ENCODE data around the gene ODAD2.
"Not testable (repeated sequence)": the region's sequence is repeated elsewhere in the genome, so short reads cannot be mapped to it uniquely, and the experiment has no call there.

The ODAD2 gene, protein sequence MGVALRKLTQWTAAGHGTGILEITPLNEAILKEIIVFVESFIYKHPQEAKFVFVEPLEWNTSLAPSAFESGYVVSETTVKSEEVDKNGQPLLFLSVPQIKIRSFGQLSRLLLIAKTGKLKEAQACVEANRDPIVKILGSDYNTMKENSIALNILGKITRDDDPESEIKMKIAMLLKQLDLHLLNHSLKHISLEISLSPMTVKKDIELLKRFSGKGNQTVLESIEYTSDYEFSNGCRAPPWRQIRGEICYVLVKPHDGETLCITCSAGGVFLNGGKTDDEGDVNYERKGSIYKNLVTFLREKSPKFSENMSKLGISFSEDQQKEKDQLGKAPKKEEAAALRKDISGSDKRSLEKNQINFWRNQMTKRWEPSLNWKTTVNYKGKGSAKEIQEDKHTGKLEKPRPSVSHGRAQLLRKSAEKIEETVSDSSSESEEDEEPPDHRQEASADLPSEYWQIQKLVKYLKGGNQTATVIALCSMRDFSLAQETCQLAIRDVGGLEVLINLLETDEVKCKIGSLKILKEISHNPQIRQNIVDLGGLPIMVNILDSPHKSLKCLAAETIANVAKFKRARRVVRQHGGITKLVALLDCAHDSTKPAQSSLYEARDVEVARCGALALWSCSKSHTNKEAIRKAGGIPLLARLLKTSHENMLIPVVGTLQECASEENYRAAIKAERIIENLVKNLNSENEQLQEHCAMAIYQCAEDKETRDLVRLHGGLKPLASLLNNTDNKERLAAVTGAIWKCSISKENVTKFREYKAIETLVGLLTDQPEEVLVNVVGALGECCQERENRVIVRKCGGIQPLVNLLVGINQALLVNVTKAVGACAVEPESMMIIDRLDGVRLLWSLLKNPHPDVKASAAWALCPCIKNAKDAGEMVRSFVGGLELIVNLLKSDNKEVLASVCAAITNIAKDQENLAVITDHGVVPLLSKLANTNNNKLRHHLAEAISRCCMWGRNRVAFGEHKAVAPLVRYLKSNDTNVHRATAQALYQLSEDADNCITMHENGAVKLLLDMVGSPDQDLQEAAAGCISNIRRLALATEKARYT

DNA sequence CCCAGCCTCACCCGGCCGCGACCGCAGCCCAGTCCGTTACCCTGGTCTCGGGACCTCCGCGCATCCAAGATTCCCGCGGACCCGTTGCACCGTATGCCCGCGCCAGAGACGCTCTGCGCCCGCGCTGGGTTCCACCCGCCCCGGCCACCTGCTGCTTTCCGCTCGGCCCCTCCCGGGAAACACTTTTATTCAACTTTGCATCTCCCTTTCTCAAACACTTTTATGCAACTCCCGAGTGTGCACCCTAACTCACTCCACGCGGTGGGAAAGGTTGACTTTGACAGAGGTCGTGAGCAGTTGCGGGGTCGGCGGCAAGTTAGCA, at the start of gene ODAD2:
ODAD2 (minus strand) TSS at position 126 of the 322 bp plus-strand sequence. CDS start 3,937 bp downstream, outside the sequence.
- no peak for DNase-seq

DNA sequence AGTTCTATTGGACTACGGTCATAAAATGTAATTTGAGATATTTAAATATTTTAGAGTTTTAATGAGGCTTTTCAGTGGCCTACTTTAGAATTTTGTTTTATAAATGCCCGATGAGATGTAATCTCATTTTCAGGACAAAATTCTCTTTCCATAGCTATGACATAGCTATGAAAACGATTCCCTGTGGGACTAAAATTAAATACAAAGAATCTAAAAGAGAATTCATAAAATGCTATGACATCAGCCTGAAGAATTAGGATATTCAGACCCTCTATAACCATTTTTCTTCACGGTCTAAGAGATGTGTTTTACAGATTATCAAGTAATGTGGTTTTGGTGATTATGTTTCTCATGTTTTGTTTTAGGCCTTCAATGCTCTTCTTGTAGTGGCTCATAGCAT, 48.2 kb upstream of the ODAD2 start:
- DNase-seq: peak; percentile 28

DNA sequence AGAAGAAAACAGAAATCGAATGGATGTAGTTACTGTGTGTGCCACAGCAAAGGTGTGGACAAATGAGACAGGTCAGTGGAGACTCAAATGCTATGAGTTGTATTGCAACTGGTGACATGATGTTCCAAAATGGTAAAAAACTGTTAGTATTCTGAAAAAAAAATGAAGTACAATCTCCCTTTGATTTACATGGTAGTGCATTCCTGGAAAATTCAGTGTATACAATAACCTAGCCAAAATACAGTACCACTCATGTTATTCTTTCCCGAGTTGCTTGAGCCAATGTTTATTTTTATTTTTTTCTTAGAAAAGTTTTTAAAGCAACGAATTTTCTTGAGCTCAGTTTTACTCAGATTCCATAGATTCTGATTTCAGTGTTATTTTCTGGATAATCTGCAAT, 47.7 kb upstream of the ODAD2 start:
- no peak for DNase-seq

DNA sequence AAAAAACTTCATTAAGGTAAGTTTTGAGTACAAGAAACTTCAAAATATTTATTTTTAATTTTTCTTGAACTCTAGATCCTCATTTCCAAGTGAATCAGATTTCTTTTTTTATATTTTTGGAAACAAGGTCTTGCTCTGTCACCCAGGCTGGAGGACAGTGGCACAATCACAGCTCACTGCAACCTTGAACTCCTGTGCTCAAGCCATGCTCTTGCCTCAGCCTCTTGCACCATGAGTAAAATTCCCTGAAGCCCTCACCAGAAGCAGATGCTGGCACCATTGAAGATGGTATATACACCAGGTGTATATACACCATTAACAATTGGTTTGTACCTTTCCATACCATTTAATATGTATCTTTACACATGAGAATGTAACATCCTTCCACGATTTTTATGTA, 45.1 kb upstream of the ODAD2 start:
- DNase-seq: no peak

DNA sequence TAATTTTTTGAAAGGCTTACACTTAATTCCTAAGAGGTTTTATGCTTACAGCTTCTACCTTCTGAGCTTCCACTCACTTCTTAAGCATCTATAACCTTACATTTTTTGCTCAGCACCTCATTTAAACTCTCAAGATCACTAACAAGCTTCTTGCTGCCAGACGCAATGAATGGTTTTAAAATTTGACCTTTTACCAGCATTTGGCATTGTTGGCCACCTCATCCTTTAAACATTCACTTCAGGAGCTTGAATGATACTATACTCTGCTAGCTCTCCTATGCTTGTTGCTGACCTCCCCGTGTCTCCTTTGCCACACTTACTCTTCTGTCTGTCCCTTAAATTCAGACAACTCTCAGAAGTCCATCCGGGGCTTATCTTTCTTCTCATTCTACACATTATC, 37.7 kb upstream of the ODAD2 start:
- DNase-seq: peak; percentile 47

DNA sequence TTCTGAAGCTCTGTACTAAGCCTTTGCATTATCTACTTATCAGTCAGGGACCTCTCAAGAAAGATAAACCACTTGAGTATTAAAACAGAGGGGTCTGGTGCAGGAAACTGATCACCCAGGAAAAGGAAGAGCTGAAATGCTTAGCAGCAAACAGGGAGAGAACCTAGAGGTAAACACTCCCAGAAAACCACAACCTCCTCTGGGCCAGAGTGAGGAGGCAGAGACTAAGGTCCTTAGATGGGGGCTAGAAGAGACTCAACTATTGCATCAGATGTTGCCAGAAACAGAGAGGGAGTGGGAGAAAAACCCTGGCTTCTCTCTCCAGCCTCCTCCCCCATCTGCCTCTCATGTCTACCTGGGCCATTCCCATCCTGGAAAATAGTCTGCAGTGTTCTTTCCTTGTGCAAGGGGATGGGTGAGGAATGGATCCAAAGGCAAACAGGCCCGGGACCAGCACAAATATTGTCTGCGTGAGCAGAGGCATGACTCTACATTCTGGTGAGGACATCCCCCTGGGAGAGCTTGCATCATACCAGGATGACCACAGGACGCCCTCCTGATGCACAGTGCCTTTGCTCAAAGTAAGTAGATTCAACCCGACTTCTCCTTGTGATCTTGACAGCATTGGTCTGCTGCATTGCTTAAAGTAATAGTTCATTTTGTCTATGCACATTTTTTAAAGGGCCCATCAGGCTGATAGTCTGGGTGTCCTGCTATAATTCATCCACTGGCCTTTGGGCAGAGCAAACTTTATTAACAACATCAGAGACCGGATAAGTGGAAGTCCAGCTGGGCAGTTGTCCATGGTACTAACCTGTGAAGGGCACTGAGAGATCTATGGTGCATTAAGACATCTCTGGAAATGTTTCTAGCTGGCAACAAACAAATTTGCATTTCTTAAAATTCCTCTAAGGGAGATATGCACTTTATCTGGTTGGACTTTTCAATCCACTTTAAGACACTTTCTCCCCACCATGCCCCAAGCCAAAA, 22.4 kb upstream of the ODAD2 start:
- no peak for DNase-seq

DNA sequence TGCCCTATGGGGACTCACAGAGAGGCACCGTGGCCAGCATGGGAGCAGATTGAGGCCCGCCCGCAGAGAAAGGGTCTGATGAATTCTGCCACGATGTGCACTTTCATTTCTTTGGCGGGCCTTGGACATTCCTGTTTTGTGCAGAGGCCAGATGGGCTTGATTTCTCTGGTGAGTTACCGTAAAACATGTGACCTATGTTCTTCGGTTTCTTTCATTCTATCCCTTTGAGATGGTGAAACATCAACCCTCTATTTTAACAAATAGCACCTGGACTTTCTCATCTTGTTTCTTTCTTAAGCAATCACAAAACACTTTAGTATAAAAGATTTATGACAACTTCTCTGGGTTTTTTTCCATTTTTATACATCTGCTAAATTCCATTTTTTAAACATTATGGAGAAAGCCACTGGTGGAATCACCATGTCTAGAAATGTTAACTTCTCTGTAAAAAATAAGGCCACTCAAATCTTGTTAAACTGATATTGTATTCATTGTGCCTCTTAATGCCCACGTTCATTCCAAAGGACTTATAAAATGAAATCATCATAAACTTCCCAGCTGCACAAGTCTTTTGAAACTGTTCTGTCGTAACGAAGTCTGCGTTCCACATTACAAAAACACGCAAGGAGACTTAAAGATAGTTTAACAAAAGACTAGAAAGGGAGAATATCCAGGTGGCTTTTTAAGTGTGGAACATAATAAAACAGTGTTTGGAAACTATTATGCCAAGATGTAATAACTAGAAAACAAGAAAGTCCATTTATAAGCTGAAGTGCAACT, 21.4 kb upstream of the ODAD2 start:
- DNase-seq: peak; percentile 52

DNA sequence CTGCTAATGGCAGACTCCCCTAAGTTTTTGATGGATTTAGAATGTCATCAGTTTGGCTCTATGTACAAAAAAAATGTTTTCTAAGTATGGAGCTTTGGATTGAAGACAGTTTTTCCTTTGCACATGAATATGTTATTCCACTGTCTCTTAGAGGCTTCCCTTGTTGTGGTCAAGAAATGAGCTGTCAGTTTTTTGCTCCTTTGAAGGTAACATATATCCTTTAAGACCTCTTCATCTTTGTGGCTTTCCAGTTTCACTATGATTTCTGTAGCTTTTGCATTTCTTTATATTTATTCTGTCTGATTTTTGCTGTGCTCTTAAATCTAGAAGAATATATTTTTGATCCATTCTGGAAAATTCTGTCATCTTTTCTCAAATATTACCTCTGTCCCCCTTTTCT, 15.8 kb upstream of the ODAD2 start:
- no peak for DNase-seq

DNA sequence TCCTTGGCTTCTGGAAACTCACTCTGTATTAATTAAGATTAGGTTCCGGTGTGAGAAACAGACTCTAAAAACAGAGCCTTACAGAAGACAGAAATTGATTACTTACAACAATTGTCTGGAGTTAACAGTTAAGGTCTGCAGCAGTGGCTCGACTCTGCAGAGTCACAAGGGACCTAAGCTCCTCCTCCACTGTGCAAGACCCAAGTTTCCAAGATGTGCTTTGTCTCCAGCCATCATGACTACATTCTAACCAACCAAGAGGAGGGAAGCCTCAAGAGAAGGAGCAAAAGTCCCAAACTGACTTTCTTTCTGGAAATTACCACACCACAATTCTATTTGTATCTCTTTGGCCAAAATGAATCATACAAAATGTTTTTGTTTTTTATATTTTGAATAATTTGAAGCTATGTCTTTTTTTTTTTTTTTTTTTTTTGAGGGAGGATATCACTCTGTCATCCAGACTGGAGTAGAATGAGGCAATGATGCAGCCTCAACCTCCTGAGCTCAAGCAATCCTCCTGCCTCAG, 14.2 kb upstream of the ODAD2 start:
- no peak for DNase-seq

DNA sequence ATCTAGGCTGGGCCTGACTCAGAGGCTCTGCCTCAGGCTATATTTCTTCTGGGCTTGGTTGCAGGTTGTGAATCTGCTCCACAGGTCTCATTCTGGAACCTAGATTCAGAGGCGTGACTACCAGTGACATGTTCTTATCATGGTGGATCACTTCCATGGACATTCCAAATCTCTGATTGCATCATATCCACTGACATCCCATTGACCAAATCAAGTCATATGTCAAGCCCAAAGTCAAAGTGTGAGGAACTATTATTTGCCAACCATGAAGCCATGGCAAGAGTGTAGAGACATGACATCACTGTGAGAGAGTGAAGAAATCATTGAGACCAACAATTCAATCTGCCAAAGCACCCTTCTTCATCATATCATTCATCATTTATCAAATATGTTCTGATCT, 11.9 kb upstream of the ODAD2 start:
- no peak for DNase-seq

DNA sequence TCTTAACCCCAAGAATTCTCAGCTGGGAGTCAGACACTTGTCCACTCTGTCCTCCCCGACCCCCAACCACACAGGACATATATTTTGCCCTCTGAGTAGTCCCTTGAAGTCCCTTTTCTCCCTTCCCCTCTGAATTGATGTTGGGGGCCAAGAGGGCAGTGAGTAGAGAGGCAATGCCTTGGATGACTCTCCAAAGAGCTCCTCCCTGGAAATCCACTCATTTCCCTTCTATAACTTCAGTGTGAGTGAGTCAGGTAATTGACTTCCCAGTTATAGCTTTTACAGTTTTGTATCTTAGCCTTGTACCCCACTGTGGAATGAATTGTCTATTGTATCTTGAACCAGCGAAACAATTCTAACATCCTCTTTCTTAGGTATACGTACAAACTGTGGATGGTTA, 9.2 kb upstream of the ODAD2 start:
- DNase-seq: no peak

DNA sequence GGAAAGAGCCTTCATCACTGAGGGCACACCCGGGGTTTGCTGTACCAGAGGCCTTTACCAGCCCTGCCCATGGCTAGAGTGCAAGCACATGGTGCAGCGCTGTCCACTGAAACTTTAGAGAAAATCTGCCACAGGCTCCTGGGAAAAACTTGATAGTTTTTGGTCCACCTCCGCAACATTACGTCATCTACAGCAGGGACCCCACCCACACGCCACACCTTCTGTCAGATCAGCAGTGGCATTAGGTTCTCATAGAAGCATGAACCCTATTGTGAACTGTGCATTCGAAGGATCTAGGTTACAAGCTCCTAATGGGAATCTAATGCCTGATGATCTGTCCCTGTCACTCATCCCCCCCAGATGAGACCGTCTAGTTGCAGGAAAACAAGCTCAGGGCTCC, 2.5 kb upstream of the ODAD2 start:
- no peak for DNase-seq

DNA sequence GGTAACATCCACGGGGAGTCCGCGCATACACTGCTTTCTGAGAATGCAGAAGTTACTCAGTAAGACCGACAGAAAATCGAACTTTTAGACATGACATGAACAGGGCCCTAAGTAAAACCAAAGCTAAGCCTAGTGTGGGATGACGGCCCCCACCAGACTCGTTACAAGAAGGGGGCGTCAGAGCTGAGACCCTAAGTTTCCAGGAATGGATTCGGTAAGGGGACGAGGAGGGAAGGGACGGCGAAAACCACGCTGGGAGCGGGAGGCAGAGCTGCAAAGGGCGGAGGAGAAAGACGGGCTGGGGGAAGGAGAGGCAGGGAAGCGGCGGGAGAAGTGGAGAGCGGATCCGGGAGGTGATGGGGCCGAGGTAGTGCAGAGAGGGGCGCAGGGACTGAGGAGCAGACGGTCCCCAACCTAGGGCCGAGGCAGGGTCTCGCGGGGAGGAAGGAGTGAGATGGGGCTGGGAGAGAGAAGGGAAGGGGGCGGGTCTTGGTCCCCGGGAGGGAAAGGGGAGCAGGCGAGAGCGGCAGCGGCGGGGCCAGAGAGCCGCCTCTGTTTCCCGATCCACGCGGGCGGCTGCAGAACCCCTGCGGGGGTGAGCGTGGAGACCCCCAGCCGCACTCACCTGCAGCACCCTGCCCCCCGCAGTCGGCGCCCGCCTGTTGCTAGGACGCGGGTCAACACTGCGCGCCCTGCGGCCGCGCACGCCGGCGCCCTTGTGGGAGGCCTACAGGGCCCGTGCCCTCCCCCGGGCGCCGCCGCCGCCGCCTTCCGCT, 513 bp downstream of the ODAD2 start:
- peak; percentile 34 for DNase-seq

DNA sequence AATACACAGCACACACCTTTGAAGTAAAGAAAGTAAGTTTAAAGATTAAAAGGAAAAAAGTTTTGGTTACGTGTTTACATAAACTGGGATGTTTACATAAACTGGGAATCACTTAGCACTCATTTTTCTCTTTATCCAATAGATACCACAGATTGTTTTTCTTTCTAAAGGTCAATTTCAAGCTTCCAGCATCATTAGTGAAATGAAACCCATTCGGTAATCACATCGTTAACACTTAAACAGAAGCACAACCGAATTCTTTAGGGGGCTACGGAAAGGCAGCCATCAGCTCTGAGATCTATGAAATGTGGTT, 1.1 kb downstream of the ODAD2 start:
- DNase-seq: no peak

DNA sequence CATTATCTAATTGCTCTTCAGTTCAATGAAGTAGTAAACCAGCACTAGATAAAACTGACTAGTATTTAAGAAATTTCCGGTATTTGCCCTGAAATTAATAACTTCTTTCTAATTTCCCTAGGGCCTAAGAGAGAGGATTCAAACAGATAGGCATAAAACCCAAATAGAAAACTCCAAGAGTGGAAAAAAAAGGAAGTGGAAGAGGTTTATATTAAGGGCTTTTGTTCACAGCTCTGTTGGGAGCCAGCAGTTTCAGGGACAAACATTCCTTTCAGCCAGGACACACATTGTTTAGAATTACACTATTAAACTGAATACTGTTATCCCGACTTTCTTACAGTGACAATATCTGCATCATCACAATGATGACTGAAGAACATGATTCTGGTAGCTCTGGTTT, 3.6 kb downstream of the ODAD2 start:
- DNase-seq: peak; percentile 50

DNA sequence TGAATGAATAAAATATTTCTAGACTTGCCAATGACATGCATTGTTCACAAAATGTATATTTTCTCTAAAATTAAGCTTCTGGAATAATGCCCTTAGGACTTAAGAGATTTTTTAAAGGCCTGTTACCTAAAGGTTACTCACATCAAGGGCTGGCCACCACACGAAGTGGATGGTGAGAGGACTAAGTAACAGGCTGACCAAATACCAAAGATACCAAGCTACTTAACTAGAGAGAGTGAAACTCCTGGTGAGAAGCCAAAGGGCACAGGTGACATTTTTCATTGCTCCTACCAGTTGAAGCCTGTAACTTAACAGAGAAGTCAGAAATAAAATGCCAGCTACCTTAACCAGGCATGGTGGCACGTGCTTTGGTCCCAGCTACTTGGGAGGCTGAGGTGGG, 9.5 kb downstream of the ODAD2 start:
- DNase-seq: not testable (repeated sequence)

DNA sequence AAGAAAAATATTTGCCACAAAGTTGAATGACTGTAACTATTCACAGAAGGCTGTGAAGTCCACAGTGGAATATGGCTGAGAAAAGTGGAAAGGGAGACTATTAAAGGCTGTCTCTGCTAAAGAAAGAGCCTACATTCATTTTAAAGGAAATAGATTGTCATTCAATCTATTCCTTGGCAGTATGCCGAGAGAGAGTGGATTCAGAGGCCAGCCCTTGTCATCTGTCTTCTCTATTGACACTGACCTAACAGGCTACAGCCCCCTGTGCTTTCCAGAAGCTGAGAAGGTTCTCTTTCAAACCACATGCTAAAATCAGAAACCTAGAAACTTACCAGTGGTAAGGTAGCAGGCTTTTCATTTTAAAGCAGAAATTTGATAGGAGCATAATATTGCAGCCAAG, 12.1 kb downstream of the ODAD2 start:
- DNase-seq: no peak

DNA sequence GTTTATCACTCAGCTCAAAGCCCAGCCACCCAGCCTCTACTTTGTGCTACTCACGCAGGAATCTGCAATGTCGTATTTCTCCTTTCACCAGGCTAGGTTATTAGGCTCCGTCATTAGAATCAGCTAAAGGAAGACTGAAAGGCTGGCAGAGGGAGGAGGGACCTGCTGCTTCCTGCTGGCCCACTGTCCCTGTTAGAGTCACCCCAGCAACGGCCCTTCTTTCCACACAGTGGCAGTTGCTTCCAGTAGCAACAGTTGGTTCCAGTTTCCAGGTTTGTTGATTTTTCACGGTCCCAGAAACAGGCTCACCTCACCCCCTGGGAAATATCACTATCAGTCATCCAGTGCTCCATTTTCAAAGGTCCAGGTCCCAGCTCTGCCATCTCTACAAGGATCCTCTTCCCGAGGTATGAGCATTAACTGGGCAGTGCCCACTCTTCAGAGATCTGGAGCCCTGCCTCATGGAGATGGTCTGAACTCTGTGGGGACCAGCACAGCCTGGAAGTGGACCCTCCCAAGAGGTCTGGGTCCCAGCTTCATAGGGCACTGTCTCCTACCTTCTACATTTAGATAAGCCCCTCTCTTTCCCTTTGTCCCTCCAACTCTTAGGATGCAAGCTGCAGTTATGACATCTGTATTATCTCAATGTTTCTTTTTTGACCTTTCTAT, 15.9 kb downstream of the ODAD2 start:
- no peak for DNase-seq

DNA sequence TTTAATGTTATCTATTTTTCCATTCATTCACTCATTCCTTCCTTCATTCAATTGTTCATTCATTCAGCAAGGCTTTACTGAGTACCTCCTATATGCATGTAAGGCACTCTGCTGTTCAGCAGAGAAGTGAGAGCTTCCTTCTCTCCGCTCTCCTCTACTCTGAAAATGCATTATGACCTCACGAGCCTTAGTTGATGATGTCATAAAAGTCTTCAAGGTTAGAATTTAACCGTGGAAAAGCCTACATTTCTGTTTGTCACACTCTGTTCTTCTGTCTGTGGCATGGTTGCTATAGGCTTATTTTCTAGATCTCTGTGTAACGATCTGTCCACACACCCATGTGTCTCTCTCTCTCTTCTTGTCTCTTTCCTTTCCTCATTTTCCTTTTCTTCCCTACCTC, 17.1 kb downstream of the ODAD2 start:
- no peak for DNase-seq

DNA sequence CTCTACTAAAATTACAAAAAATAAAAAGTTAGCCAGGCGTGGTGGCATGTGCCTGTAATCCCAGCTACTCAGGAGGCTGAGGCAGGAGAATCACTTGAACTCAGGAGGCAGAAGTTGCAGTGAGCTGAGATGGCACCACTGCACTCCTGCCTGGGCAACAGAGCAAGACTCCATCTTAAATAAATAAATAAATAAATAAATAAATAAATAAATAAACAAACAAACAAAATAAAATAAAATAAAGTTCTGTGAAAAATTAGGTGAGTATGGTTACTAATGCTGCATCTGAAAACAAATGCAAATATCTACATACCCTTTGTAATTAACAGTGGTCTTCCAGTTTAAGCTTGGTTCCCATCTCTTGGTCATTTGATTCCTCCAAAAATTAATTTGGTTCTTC, 28.1 kb downstream of the ODAD2 start:
- not testable (repeated sequence) for DNase-seq
